DOHH2 (cell line): Measurements from ENCODE around the gene LETM1.

ENCODE experiments used
- H3F3A ChIP-seq: fragments of 200-600 bp; sonication (generic), shearing (Covaris generic); 2 replicates; pipeline ENCODE4 v1.6.0; 2016; ENCODE audit warnings: antibody characterized with exemption, mild to moderate bottlenecking; ENCODE audit not compliant: control insufficient read depth, insufficient read depth
- H3K27ac ChIP-seq: fragments of 200-600 bp; sonication (generic); 2 replicates; pipeline ENCODE4 v1.5.1; 2014; ENCODE audit warnings: low read depth, mild to moderate bottlenecking, low read length, moderate library complexity
- H3K27me3 ChIP-seq: fragments of 200-600 bp; sonication (generic); 2 replicates; pipeline ENCODE4 v1.6.1; 2014; ENCODE audit warnings: mild to moderate bottlenecking, low read length, mixed read lengths; ENCODE audit not compliant: control insufficient read depth
- H3K36me3 ChIP-seq: fragments of 200-600 bp; sonication (generic); 2 replicates; pipeline ENCODE4 v1.6.1; 2014; ENCODE audit warnings: mild to moderate bottlenecking, low read length, moderate library complexity, mixed read lengths; ENCODE audit not compliant: control insufficient read depth
- H3K4me1 ChIP-seq: fragments of 200-600 bp; sonication (generic); 2 replicates; pipeline ENCODE4 v1.6.1; 2014; ENCODE audit warnings: mild to moderate bottlenecking, low read length, mixed read lengths; ENCODE audit not compliant: control insufficient read depth
- H3K4me2 ChIP-seq: fragments of 200-600 bp; sonication (generic); 2 replicates; pipeline ENCODE4 v1.6.0; 2014; ENCODE audit warnings: mild to moderate bottlenecking, low read length, moderate library complexity
- H3K4me3 ChIP-seq: fragments of 200-600 bp; sonication (generic); 2 replicates; pipeline ENCODE4 v1.5.1; 2014; ENCODE audit warnings: mild to moderate bottlenecking, low read length, mixed read lengths
- H3K79me2 ChIP-seq: fragments of 200-600 bp; sonication (generic); 2 replicates; pipeline ENCODE4 v1.6.1; 2014; ENCODE audit warnings: mild to moderate bottlenecking, low read length, mixed read lengths; ENCODE audit not compliant: control insufficient read depth
- H3K9me2 ChIP-seq: fragments of 200-600 bp; sonication (generic); replicated peaks from 2 replicates; pipeline ENCODE4 v1.6.1; 2014; ENCODE audit warnings: mild to moderate bottlenecking, low read length, mixed read lengths; ENCODE audit not compliant: control insufficient read depth
- H3K9me3 ChIP-seq: fragments of 200-600 bp; sonication (generic); 2 replicates; pipeline ENCODE4 v1.6.1; 2014; ENCODE audit warnings: antibody characterized with exemption, low read length, mixed read lengths; ENCODE audit not compliant: control insufficient read depth, insufficient read depth
- H4K20me1 ChIP-seq: fragments of 200-600 bp; sonication (generic); 2 replicates; pipeline ENCODE4 v1.6.0; 2014; ENCODE audit warnings: low read depth, mild to moderate bottlenecking, antibody characterized with exemption, low read length, moderate library complexity; ENCODE audit not compliant: control insufficient read depth, insufficient read depth
- CTCF ChIP-seq: fragments of 200-600 bp; sonication (generic); IDR thresholded peaks from one replicate; pipeline ENCODE4 v1.5.1; 2014; ENCODE audit warnings: antibody characterized with exemption, mild to moderate bottlenecking, low read depth, low read length; ENCODE audit not compliant: poor library complexity, severe bottlenecking
- EZH2phosphoT487 ChIP-seq: fragments of 200-600 bp; sonication (generic); IDR thresholded peaks from 2 replicates; pipeline ENCODE4 v1.6.1; 2017; ENCODE audit warnings: borderline replicate concordance, mild to moderate bottlenecking, antibody characterized with exemption, low read length, moderate library complexity, mixed read lengths

LETM1 gene

DNA sequence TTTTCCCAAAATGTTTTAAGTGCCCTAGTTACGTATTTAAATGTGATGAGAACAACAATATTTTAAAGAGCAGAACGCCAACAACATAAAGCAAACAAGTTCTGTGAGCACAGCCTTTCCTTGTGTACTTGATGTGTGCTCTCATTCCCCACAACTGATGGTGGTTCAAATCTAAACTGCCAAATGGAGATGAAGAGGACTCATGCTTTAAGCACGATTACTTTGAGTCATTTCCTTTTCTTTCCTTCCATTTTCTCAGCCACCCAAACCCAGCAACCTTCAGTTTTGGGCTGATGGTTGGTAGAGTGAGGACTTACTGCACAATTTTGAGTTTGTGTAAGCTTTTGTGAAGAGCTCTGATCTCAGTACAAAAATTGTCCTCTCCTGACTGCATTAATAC lies 16.9 kb upstream of the LETM1 start:
- Histone ChIP-seq H3K36me3 (peaks cover 46% of the 10 kb centered on the region), H3K9me3 (no peaks in the 10 kb centered on the region), H3K4me1 (peaks cover 46% of the 10 kb centered on the region), H4K20me1 (peaks cover 30% of the 10 kb centered on the region; the same call in 1 of the 2 replicates), H3K9me2 (no peaks in the 10 kb centered on the region), H3K27ac (peak overlapping the region; percentile 61), H3K27me3 (no peaks in the 10 kb centered on the region), H3K4me3 (peak overlapping the region; percentile 96), H3K4me2 (peak overlapping the region; percentile 94), H3K79me2 (peaks cover 71% of the 10 kb centered on the region), H3F3A (0 out of 2 replicates have a peak, but pooled peaks cover 4% of the 10 kb centered on the region)
- TF ChIP-seq EZH2phosphoT487 (no peak), CTCF (no peak)

DNA sequence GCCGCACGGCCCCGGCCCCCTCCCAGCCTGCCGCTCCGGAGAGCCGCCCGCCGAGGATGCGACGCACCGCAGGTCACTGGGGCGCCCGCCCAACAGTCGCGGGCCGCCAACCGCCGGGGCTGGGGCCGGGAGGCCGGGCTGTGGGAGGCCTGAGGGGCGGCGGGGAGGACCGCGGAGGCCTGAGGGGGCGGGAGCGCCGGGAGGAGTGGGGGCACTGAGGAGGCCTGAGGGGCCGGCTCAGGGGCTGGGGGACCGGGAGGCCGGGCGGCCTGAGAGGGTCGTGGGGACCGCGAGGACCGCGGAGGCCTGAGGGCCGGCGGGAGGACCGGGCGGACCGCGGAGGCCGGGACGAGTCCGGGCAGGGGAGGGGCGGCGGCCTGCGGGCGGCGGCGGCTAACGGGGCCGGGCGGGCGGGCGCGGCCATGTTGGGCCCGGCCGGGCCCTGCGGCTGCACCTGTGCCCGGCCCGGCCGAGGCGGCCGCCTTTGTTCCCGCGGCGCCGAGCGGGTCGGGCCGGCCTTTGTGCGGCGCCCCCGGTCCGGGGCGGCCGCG lies 15.6 kb upstream of the LETM1 start:
- Histone ChIP-seq H3K4me3 (peak overlapping the region; percentile 96), H4K20me1 (peaks cover 24% of the 10 kb centered on the region; the same call in 1 of the 2 replicates), H3F3A (0 out of 2 replicates have a peak, but pooled peaks cover 4% of the 10 kb centered on the region), H3K79me2 (peaks cover 58% of the 10 kb centered on the region), H3K9me3 (no peaks in the 10 kb centered on the region), H3K27ac (peak overlapping the region; percentile 75), H3K4me2 (peak overlapping the region; percentile 94), H3K36me3 (peaks cover 34% of the 10 kb centered on the region), H3K27me3 (no peaks in the 10 kb centered on the region), H3K4me1 (peaks cover 40% of the 10 kb centered on the region), H3K9me2 (no peaks in the 10 kb centered on the region)
- TF ChIP-seq EZH2phosphoT487 = no peak
- no peak for TF ChIP-seq CTCF

GRCh38 chr4:1870578-1871443 lies 14.9 kb upstream of the LETM1 start, which contains the start of gene NSD2:
Gene NSD2 (plus strand): TSS chr4:1871393. CDS start chr4:1900655, 29,262 bp downstream.
- no peaks in the 10 kb centered on the region for H3K9me2 ChIP-seq
- peak within 1 kb of the TSS; percentile 88 for H3K27ac ChIP-seq
- no peaks in the 10 kb centered on the region for H3K9me3 ChIP-seq
- no peaks in the 10 kb centered on the region for H3K27me3 ChIP-seq
- H4K20me1 ChIP-seq = peaks cover 22% of the 10 kb centered on the region; the same call in 1 of the 2 replicates
- H3K4me2 ChIP-seq = peak within 1 kb of the TSS; percentile 94
- H3K79me2 ChIP-seq = peaks cover 50% of the 10 kb centered on the region
- no peak for TF ChIP-seq EZH2phosphoT487
- no peak for TF ChIP-seq CTCF
- peak within 1 kb of the TSS; percentile 96 for H3K4me3 ChIP-seq
- H3F3A ChIP-seq = 0 out of 2 replicates have a peak, but pooled peaks cover 4% of the 10 kb centered on the region
- peaks cover 40% of the 10 kb centered on the region for H3K4me1 ChIP-seq
- H3K36me3 ChIP-seq = peaks cover 31% of the 10 kb centered on the region
